Activated CD4-positive, alpha-beta T cell treated with anti-CD3 and anti-CD28 coated beads for 4 hours (primary cell): ENCODE data around the gene CFAP45.

Source experiments
- DNase-seq, 2 donors: peaks; one replicate each; pipeline ENCODE4 v3.0.0-alpha.2; 2020

The CFAP45 gene

GRCh38 chr1:159873530-159874143 is 26.3 kb downstream of the CFAP45 start:
- DNase-seq = no peak

GRCh38 chr1:159872891-159873290 is 27.1 kb downstream of the CFAP45 start:
- DNase-seq = no peak

GRCh38 chr1:159870704-159871103 is 29.3 kb downstream of the CFAP45 start:
- no peak for DNase-seq

- no peak for DNase-seq
Measured at GRCh38 chr1:159869607-159870006, 30.4 kb downstream of the CFAP45 start.

GRCh38 chr1:159869173-159869572 is 30.8 kb downstream of the CFAP45 start:
- peak in 1 of 2 donors; percentile 2 for DNase-seq

- no peak for DNase-seq
Measured at GRCh38 chr1:159868766-159869165, 31.2 kb downstream of the CFAP45 start.

GRCh38 chr1:159867664-159868026 is 32.3 kb downstream of the CFAP45 start:
- no peak for DNase-seq

- DNase-seq = no peak
Measured at GRCh38 chr1:159866905-159867663, 32.9 kb downstream of the CFAP45 start.

- no peak for DNase-seq
Measured at GRCh38 chr1:159866066-159866465, 33.9 kb downstream of the CFAP45 start.

GRCh38 chr1:159864262-159864661 is 35.7 kb downstream of the CFAP45 start:
- no peak for DNase-seq

- DNase-seq = no peak
Measured at GRCh38 chr1:159862557-159862956, 37.4 kb downstream of the CFAP45 start, which contains the start of gene VSIG8. VSIG8 (minus strand) TSS chr1:159862657; CDS start chr1:159862521, 136 bp downstream.

GRCh38 chr1:159862031-159862430 is 37.9 kb downstream of the CFAP45 start:
- no peak for DNase-seq

- no peak for DNase-seq
Measured at GRCh38 chr1:159861218-159861617, 38.7 kb downstream of the CFAP45 start.

GRCh38 chr1:159860456-159860855 is 39.5 kb downstream of the CFAP45 start:
- no peak for DNase-seq

GRCh38 chr1:159859767-159860322 is 40.1 kb downstream of the CFAP45 start:
- DNase-seq = no peak

- no peak for DNase-seq
Measured at GRCh38 chr1:159857889-159858288, 42.1 kb downstream of the CFAP45 start.

GRCh38 chr1:159856576-159856975 is 43.4 kb downstream of the CFAP45 start:
- peak; percentile 6 to 11 for DNase-seq

GRCh38 chr1:159855709-159856108 is 44.3 kb downstream of the CFAP45 start:
- DNase-seq = no peak

GRCh38 chr1:159854693-159855192 is 45.2 kb downstream of the CFAP45 start:
- peak; percentile 61 to 64 for DNase-seq

- DNase-seq = peak in 1 of 2 donors; percentile 4
Measured at GRCh38 chr1:159854116-159854692, 45.8 kb downstream of the CFAP45 start.

- DNase-seq = no peak
Measured at GRCh38 chr1:159853417-159854115, 46.4 kb downstream of the CFAP45 start.

- no peak for DNase-seq
Measured at GRCh38 chr1:159851407-159851806, 48.6 kb downstream of the CFAP45 start.
